HEK293T (cell line): ENCODE results near the gene DIP2A.
A peak's percentile ranks its signal among the peaks of the same experiment; 100 is the strongest.
"Not testable (repeated sequence)": the region's sequence is repeated elsewhere in the genome, so short reads cannot be mapped to it uniquely, and the experiment has no call there.

Experiments
- CTCF ChIA-PET: fragments of 350-600 bp; formaldehyde crosslinking; extraction: SDS; loops from one replicate; lab custom pipeline; 2021; ENCODE audit warnings: antibody characterized with exemption, inconsistent platforms; lab: Yijun Ruan, JAX
- POLR2A ChIA-PET: fragments of 350-600 bp; formaldehyde crosslinking; extraction: SDS; loops from one replicate; lab custom pipeline; 2020; ENCODE audit warnings: antibody characterized with exemption, inconsistent platforms; lab: Yijun Ruan, JAX
- DNase-seq: peaks from one replicate; pipeline ENCODE4 v3.0.0; 2012; ENCODE audit warnings: mixed read lengths; ENCODE audit errors: extremely low spot score
- ARNT ChIP-seq: fragments of 450-650 bp; IDR thresholded peaks from 2 replicates; pipeline ENCODE4 v1.6.1; 2017; ENCODE audit warnings: mild to moderate bottlenecking
- BHLHE40 ChIP-seq: fragments of 450-650 bp; IDR thresholded peaks from 2 replicates; pipeline ENCODE4 v1.6.1; 2016; ENCODE audit warnings: mild to moderate bottlenecking, moderate library complexity, borderline replicate concordance
- CTBP1 ChIP-seq: fragments of 450-650 bp; IDR thresholded peaks from 2 replicates; pipeline ENCODE4 v1.6.1; 2016; ENCODE audit warnings: borderline replicate concordance
- ELF4 ChIP-seq: fragments of 450-650 bp; IDR thresholded peaks from 2 replicates; pipeline ENCODE4 v1.6.1; 2017; ENCODE audit warnings: antibody characterized with exemption
- FOXA1 ChIP-seq: fragments of 450-650 bp; IDR thresholded peaks from 2 replicates; pipeline ENCODE4 v1.6.1; 2016; ENCODE audit warnings: mild to moderate bottlenecking
- FOXK2 ChIP-seq: fragments of 450-650 bp; IDR thresholded peaks from 2 replicates; pipeline ENCODE4 v1.6.1; 2016; ENCODE audit warnings: mild to moderate bottlenecking
- FOXM1 ChIP-seq: fragments of 450-650 bp; IDR thresholded peaks from 2 replicates; pipeline ENCODE4 v1.6.1; 2017; ENCODE audit warnings: mild to moderate bottlenecking, borderline replicate concordance
- HDGF ChIP-seq: fragments of 450-650 bp; IDR thresholded peaks from 2 replicates; pipeline ENCODE4 v1.6.1; 2017; ENCODE audit warnings: antibody characterized with exemption, borderline replicate concordance
- L3MBTL2 ChIP-seq: fragments of 450-650 bp; conservative IDR thresholded peaks from 2 replicates; pipeline ENCODE4 v1.6.1; 2016; ENCODE audit warnings: mild to moderate bottlenecking
- LEF1 ChIP-seq: fragments of 450-650 bp; IDR thresholded peaks from 2 replicates; pipeline ENCODE4 v1.6.1; 2017; ENCODE audit warnings: mild to moderate bottlenecking, borderline replicate concordance
- NFRKB ChIP-seq: fragments of 450-650 bp; IDR thresholded peaks from 2 replicates; pipeline ENCODE4 v1.6.1; 2016; ENCODE audit warnings: mild to moderate bottlenecking, moderate library complexity
- SP1 ChIP-seq: fragments of 450-650 bp; IDR thresholded peaks from 2 replicates; pipeline ENCODE4 v1.6.1; 2017
- SUZ12 ChIP-seq: fragments of 450-650 bp; IDR thresholded peaks from 2 replicates; pipeline ENCODE4 v1.6.1; 2016; ENCODE audit warnings: mild to moderate bottlenecking
- TARDBP ChIP-seq: fragments of 450-650 bp; IDR thresholded peaks from 2 replicates; pipeline ENCODE4 v1.6.1; 2016
- ZNF384 ChIP-seq: fragments of 450-650 bp; IDR thresholded peaks from 2 replicates; pipeline ENCODE4 v1.6.1; 2016
- TF ChIP-seq, protein P1 (sequence below): fragments of 450-650 bp; IDR thresholded peaks from 2 replicates; pipeline ENCODE4 v1.6.1; 2016

DIP2A gene

GRCh38 chr21:46567348-46567747, 108.7 kb downstream of the DIP2A start:
- DNase-seq, result peak; percentile 5
- ChIA-PET POLR2A (no interaction called here), CTCF (no interaction called here)
- TF ChIP-seq ELF4 (no peak), FOXM1 (no peak), FOXA1 (no peak), SP1 (no peak), ARNT (no peak), L3MBTL2 (no peak), HDGF (no peak), TARDBP (no peak), ZNF384 (no peak), CTBP1 (no peak), FOXK2 (no peak), BHLHE40 (no peak), NFRKB (no peak), LEF1 (no peak), SUZ12 (no peak)
- TF ChIP-seq, protein P1, sequence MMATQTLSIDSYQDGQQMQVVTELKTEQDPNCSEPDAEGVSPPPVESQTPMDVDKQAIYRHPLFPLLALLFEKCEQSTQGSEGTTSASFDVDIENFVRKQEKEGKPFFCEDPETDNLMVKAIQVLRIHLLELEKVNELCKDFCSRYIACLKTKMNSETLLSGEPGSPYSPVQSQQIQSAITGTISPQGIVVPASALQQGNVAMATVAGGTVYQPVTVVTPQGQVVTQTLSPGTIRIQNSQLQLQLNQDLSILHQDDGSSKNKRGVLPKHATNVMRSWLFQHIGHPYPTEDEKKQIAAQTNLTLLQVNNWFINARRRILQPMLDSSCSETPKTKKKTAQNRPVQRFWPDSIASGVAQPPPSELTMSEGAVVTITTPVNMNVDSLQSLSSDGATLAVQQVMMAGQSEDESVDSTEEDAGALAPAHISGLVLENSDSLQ, result no peak

DNA sequence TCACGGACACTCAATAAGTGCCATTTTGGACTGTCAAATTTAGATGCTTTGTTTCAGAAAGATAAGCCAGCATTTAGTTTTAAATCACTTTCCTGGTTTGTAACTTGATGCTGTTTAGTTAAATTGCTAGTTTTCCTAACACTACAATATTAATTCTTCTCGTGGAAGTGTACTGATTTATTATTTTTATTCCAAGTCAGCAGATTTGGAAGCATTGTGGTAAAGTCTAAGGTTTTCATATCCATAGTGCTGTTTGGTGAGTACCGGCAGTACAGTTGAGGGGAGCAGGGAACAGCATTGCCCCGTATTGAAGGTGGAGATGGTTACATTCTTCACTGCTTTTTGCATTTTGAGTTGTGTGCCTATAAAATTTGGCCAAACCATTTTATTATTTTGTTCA, 109.9 kb downstream of the DIP2A start:
- DNase-seq, result no peak
- ChIA-PET POLR2A (no interaction called here), CTCF (no interaction called here)
- no peak for TF ChIP-seq BHLHE40
- TF ChIP-seq ZNF384, result no peak
- TF ChIP-seq, protein P1, result no peak
- TF ChIP-seq HDGF, result no peak
- no peak for TF ChIP-seq LEF1
- no peak for TF ChIP-seq L3MBTL2
- no peak for TF ChIP-seq CTBP1
- no peak for TF ChIP-seq ELF4
- no peak for TF ChIP-seq TARDBP
- no peak for TF ChIP-seq SUZ12
- no peak for TF ChIP-seq SP1
- no peak for TF ChIP-seq FOXK2
- TF ChIP-seq FOXA1, result no peak
- no peak for TF ChIP-seq NFRKB
- no peak for TF ChIP-seq FOXM1

- DNase-seq, result no peak
- ChIA-PET POLR2A (no interaction called here), CTCF (no interaction called here)
- TF ChIP-seq CTBP1 (no peak), HDGF (no peak), ELF4 (no peak), ARNT (no peak), BHLHE40 (no peak), SUZ12 (no peak), NFRKB (no peak)
- TF ChIP-seq, protein P1, result no peak
Measured at GRCh38 chr21:46569081-46569480, 110.4 kb downstream of the DIP2A start.

DNA sequence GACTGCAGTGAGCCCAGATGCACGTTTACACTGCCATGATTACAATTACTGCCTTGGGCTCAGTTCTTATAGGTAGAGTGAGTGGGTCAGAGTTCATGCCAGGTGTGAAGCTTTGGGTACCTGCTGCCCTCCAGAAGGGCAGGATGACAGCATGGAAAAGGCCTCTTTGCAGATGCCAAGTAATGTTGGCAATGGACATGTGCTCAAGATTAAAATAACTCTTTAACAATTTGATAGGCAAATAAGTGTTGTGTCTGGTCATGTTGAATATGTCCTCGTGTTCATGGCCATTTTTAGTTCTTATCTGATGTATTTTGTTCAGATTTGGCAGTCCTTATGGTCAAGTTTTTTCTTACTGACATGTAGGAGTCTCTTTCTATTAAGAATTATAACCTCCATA, 111.4 kb downstream of the DIP2A start:
- ChIA-PET POLR2A (no interaction called here), CTCF (no interaction called here)
- DNase-seq, result no peak
- TF ChIP-seq ARNT (no peak), TARDBP (no peak), FOXM1 (no peak), CTBP1 (no peak)

GRCh38 chr21:46570631-46571030, 111.9 kb downstream of the DIP2A start:
- CTCF ChIA-PET, result no interaction called here
- DNase-seq, result no peak
- POLR2A ChIA-PET, result no interaction called here

GRCh38 chr21:46572850-46573249, 114.2 kb downstream of the DIP2A start:
- DNase-seq, result no peak
- TF ChIP-seq FOXA1, result no peak
- TF ChIP-seq FOXK2, result no peak
- TF ChIP-seq ELF4, result no peak
- TF ChIP-seq, protein P1, result no peak
- CTCF ChIA-PET, result no interaction called here
- POLR2A ChIA-PET, result no interaction called here

More at GRCh38 chr21:46570631-46571030, 111.9 kb downstream of the DIP2A start:
- TF ChIP-seq FOXM1, result no peak
- no peak for TF ChIP-seq FOXK2
- no peak for TF ChIP-seq SUZ12
- TF ChIP-seq, protein P1, result no peak
- no peak for TF ChIP-seq SP1
- TF ChIP-seq CTBP1, result no peak

DNA sequence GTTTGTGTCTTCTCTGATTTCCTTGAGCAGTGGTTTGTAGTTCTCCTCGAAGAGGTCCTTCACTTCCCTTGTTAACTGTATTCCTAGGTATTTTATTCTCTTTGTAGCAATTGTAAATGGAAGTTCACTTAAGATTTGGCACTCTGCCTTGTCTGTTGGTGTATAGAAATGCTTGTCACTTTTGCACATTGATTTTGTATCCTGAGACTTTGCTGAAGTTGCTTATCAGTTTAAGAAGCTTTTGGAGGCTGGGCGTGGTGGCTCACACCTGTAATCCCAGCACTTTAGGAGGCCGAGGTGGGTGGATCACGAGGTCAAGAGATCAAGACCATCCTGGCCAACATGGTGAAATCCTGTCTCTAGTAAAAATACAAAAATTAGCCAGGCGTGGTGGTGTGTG, 119.1 kb downstream of the DIP2A start:
- CTCF ChIA-PET, DNase-seq, POLR2A ChIA-PET: not testable (repeated sequence)

DNA sequence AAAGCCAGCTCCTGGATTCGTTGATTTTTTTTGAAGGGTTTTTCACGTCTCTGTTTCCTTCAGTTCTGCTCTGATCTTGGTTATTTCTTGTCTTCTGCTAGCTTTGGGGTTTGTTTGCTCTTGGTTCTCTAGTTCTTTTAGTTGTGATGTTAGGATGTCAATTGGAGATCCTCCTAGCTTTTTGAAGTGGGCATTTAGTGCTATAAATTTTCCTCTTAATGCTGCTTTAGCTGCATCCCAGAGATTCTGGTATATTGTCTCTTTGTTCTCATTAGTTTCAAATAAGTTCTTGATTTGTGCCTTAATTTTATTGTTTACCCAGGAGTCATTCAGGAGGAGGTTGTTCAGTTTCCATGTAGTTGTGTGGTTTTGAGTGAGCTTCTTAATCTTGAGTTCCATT, 120.7 kb downstream of the DIP2A start:
- DNase-seq, CTCF ChIA-PET: not testable (repeated sequence)
- POLR2A ChIA-PET, result interaction anchor here (1.1 kb wide), 1 partner anchor 56 kb away, joined by 3 read pairs; the partner anchor contains the start of gene PRMT2
